ENCODE measurements around the gene DNASE1L2.

DNASE1L2 gene

DNA sequence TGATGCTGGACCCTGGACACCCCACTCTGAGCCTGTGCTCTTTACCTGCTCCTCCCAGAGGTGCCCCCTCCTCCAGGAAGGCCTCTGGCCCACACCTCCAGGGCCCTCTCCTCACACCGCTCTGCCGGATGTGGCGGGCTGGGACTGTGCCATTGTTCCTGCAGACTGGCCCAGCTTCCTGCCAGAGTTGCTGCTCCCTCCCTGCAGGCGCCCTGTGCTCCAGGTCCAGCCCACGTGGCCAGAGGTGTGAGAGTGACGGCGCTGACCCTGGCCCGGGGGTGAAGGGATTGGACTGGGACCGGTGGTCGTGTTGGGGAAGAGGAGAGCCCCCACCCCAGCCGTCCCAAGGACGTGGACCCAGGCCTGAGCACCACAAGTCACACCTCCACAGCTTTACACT, 7.2 kb upstream of the DNASE1L2 start:
- no peak overlapping the region for H3K27ac ChIP-seq
- TF ChIP-seq, protein P1, sequence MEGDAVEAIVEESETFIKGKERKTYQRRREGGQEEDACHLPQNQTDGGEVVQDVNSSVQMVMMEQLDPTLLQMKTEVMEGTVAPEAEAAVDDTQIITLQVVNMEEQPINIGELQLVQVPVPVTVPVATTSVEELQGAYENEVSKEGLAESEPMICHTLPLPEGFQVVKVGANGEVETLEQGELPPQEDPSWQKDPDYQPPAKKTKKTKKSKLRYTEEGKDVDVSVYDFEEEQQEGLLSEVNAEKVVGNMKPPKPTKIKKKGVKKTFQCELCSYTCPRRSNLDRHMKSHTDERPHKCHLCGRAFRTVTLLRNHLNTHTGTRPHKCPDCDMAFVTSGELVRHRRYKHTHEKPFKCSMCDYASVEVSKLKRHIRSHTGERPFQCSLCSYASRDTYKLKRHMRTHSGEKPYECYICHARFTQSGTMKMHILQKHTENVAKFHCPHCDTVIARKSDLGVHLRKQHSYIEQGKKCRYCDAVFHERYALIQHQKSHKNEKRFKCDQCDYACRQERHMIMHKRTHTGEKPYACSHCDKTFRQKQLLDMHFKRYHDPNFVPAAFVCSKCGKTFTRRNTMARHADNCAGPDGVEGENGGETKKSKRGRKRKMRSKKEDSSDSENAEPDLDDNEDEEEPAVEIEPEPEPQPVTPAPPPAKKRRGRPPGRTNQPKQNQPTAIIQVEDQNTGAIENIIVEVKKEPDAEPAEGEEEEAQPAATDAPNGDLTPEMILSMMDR (conservative IDR thresholded peaks at IDR 0.05) = no peak

DNA sequence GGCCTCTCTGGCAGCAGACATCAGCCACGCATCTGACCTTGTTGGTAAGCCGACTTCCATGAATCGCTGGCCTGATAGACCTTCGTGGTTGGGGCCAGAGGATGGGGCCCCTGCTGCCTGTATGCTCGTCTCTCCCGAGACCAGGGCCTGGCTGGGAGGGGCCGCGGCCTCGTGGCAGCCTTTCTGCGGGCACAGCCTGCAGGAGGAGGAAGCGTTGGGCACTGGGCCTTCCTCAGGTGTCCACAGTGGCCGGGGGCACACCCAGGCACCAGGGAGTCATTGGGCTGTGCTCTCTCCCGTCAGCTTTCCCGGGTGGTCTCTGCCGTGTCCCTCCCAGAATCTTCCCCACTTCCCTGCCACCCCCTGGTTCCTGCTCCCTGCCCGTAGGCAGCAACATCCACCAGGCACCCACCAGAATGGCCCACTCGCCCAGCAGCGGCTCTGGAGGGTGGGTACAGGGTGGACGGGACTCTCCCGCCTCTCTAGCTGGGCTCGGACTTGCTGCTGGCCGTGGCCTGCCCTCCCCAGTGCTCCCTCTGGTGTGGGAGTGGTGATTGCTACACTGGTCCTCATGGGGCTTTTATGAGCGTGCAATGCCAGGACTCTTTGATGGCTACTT, 6.5 kb upstream of the DNASE1L2 start:
- TF ChIP-seq, protein P1 (conservative IDR thresholded peaks at IDR 0.05) = no peak
- H3K27ac ChIP-seq = no peak overlapping the region

DNA sequence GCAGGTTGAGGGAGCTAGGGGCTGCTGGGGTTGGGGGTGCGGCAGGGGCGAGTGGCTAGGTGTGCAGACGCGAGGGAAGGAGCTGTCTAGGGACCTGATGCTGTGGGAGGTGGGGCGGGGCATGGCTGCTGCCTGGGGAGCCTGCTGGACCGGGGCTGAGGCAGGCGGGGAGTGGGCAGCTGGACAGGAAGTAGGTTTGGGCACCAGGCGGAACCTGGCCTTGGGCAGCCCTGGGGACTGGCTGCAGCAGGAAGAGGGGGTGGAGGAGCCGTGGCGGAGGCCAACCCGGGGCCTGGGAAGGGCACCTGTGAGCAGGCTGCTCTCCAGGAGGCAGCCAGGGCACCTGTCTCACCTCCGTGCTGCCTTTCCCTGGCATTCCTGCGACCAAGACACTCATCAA, 5.9 kb upstream of the DNASE1L2 start:
- TF ChIP-seq, protein P1 (conservative IDR thresholded peaks at IDR 0.05) = no peak
- H3K27ac ChIP-seq = no peak overlapping the region

DNA sequence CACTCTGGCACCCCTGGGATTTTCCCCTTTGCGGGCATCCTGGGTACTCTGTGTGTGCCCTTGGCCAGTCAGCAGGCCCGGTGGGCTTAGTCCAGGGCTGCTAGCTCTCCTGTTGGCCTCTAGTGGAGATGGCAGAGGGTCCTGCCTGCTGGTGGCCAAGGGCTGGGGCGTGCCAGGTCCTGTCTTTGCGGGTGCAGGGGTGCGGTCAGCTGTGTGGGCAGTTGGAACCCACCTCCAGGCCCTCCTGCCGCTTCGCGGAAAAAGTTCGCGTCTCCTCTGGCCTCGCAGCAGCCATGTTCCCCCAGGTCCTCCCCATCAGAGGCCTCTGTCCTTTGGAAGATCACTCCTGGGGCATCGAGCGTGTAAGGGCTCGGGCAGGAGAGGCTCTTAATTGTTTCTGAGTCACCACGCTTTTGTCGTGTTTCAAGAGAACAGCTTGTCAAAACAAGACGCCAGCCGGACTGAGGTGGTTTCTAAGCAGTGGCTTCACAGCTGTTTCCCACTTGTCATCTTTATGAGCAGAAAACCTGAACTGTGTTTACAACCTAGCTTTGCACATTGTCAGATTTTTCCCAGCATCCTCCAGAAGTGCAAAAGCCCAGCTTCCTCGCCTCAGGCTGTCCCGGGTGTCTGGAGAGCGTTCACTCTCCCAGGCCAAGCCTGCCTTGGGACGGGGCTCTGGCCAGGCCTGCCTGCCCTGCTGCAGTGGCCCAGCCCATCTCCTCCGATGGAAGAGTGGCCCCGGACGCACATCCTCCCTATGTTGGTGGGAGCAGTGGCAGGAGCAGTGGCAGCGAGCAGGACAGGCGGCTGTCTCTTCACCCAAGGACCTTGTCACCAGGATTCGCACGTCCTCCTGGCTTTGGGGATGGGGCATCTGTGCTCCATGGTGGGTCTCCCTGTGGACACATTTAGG, 5.0 kb upstream of the DNASE1L2 start:
- TF ChIP-seq, protein P1 (conservative IDR thresholded peaks at IDR 0.05) = no peak
- H3K27ac ChIP-seq = no peak overlapping the region

DNA sequence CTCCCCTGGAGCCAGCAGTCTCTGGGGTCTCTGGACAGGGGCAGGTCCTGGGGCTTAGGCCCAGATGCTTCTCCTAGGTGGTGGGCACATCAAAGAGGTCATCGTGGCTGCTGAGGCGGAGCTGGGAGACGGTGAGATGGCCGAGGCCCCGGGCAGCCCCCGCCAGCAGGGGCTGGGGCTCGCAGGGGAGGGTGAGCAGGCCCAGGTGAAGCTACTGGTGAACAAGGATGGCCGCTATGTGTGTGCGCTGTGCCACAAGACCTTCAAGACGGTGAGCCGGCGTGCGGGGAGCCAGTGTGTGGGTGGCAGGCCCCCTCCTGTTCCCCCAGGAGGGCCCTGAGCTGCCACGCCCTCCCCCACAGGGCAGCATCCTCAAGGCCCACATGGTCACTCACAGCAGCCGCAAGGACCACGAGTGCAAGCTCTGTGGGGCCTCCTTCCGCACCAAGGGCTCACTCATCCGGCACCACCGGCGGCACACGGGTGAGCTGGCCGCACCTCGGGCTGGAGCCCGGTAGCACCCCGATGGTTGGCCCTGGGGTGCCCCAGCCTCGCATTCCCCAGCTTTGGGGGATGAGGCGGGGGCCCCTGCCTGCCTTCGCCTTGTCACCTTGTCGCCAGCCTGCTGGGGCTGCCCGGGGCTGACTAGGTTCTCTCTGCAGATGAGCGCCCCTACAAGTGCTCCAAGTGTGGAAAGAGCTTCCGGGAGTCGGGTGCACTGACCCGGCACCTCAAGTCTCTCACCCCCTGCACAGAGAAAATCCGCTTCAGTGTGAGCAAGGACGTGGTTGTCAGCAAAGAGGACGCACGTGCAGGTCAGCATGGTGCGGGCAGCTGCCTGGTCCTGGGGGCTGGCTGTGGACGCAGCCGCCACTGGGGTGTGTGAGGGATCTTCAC, 3.9 kb upstream of the DNASE1L2 start:
- no peak overlapping the region for H3K27ac ChIP-seq
- TF ChIP-seq, protein P1 (conservative IDR thresholded peaks at IDR 0.05) = no peak

DNA sequence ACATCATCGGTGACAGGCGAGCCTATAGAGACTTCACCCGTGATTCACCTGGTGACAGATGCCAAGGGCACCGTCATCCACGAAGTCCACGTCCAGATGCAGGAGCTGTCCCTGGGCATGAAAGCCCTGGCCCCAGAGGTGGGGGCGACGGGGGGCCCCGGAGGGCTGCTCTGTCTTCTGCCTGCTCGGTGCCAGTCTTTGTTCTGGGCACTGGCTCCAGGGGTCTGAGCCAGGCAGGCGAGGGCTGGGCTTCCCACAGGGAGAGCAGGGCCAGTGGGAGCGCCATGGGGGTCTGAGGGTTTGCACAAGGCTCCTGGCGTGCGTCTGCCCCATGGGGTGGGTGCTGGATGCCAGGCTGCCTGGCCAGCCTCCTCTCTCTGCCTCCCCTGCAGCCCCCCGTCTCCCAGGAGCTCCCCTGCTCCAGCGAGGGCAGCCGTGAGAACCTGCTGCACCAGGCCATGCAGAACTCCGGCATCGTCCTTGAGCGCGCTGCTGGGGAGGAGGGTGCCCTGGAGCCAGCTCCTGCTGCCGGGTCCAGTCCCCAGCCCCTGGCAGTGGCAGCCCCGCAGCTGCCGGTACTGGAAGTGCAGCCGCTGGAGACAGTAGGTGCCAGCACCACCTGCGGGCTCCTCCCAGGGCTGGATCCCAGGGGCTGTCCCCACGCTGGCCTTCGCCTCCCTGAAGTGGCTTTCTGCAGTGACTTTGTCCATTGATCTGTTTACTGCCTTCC, 3.0 kb upstream of the DNASE1L2 start:
- H3K27ac ChIP-seq = no peak overlapping the region
- TF ChIP-seq, protein P1 (conservative IDR thresholded peaks at IDR 0.05) = no peak
